Measurements from ENCODE around the gene CDH23. TPM values are rescaled to one million over a fixed set of nuclear protein-coding genes. Genes with fewer than 3 reads are reported as not detected.
A peak's percentile ranks its signal among the peaks of the same experiment; 100 is the strongest.

CDH23 gene
- polyA plus RNA-seq, 1 donor (not counting 4 experiments of a cell fraction or from before 2014, with no cell fraction given): 0.01 TPM

DNA sequence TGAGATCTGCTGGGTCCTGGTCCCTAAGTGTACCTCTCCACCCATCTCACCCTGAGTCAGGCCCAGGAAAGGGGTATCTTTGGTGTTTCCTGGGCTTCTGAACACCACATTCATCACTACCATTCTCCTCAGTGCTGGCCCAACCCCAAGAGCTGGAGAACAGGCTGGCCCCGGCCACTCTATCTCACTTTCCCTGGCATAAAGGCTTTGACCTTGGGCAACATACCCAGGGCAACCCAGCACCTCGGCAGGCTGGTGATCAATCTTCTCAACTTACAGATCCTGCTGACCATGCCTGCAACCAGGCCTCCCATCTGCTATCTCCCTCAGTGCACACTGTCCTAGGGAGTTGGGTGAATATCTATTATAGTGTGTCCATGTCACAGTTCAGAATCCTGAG lies 374.5 kb downstream of the CDH23 start:
- no peak overlapping the region for H3K4me2 ChIP-seq (ENCODE audit: control insufficient read depth, extremely low read depth, insufficient read depth, low read depth, low read length)
- TF ChIP-seq, protein P1, sequence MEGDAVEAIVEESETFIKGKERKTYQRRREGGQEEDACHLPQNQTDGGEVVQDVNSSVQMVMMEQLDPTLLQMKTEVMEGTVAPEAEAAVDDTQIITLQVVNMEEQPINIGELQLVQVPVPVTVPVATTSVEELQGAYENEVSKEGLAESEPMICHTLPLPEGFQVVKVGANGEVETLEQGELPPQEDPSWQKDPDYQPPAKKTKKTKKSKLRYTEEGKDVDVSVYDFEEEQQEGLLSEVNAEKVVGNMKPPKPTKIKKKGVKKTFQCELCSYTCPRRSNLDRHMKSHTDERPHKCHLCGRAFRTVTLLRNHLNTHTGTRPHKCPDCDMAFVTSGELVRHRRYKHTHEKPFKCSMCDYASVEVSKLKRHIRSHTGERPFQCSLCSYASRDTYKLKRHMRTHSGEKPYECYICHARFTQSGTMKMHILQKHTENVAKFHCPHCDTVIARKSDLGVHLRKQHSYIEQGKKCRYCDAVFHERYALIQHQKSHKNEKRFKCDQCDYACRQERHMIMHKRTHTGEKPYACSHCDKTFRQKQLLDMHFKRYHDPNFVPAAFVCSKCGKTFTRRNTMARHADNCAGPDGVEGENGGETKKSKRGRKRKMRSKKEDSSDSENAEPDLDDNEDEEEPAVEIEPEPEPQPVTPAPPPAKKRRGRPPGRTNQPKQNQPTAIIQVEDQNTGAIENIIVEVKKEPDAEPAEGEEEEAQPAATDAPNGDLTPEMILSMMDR (optimal IDR thresholded peaks at IDR 0.05 in 1 of 3, IDR thresholded peaks at IDR 0.05 in 1 of 3, conservative IDR thresholded peaks at IDR 0.05 in 1 of 3; ENCODE audit: extremely low read depth in 1 of 3, insufficient read depth in 2 of 3, low read length in 3 of 3): no peak
- no peak for TF ChIP-seq EZH2 (IDR thresholded peaks at IDR 0.05; ENCODE audit: low read length)
- H3K9ac ChIP-seq (ENCODE audit: control insufficient read depth, extremely low read depth, insufficient read depth, low read length): no peak overlapping the region
- no peak for DNase-seq (ENCODE audit: low read depth, low spot score)
- H3K4me1 ChIP-seq (ENCODE audit: control insufficient read depth, extremely low read depth, insufficient read depth, low read length): peaks cover 49% of the 10 kb centered on the region
- no peak overlapping the region for H3K27ac ChIP-seq (ENCODE audit: control insufficient read depth, insufficient read depth, low read length)
- H3K9me3 ChIP-seq (ENCODE audit: control insufficient read depth, low read depth, low read length): no peaks in the 10 kb centered on the region
- H3K9me1 ChIP-seq (ENCODE audit: control insufficient read depth, extremely low read depth, insufficient read depth, low read length): no peaks in the 10 kb centered on the region
- H3K4me3 ChIP-seq (ENCODE audit: control insufficient read depth in 2 of 3, extremely low read depth in 1 of 3, insufficient read depth in 2 of 3, low read depth in 1 of 3, low read length in 3 of 3): no peak overlapping the region
- H3K79me2 ChIP-seq (ENCODE audit: control insufficient read depth, insufficient read depth, low read length): peaks cover 3% of the 10 kb centered on the region
- H3K36me3 ChIP-seq (ENCODE audit: control insufficient read depth in 2 of 2, extremely low read depth in 1 of 2, insufficient read depth in 2 of 2, low read length in 2 of 2): no peaks in the 10 kb centered on the region
- no peaks in the 10 kb centered on the region for H3K27me3 ChIP-seq (ENCODE audit: control insufficient read depth, extremely low read depth, insufficient read depth, low read length)
- dilution Hi-C loops (cut with MboI; ENCODE audit: extremely low pct_ligation_motif_present, low sequenced_read_pairs): no loop called here
- no peaks in the 10 kb centered on the region for H4K20me1 ChIP-seq (ENCODE audit: control insufficient read depth, extremely low read depth, insufficient read depth, low read length)
- no peak overlapping the region for H2AFZ ChIP-seq (ENCODE audit: control insufficient read depth, low read length)
- no peak for FAIRE-seq

DNA sequence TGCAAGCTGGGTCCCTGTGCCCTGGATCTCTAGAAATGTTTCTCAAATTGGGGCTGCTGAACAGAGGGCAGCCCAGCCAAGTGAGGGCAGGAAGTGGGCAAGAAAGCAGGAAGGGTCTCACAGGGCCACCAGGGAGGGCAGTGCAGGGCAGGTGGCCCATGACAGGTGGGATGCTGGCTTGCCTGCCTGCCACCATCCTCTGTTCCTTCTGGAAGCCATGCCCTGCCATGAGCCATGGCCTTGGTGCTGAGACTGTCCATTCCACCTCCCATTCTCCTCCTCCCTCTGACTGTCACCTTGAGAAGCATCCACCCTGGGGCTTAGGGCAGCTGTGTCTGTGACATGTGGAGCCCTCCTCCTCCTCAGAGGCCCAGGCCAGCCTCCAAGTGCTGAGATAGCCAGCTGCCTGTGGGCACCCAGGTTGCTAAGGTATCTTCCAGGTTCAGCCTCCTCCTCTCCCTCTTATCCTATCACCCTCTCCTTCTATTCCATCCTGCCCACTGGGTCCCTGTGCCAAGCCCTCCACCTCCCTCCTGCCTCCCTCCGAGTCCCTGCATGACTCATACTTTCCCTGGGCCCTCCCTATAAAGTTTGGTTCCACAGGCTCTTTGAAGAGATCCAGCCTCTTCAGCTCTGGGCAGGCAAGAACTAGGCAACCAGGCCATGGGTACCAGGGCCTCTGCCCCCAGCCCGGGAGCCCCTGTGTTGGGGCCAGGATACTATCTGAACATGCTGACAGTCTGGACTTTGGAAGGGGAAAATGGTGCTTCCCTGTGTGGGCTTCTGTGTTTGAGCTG lies 375.3 kb downstream of the CDH23 start:
- Histone ChIP-seq H3K4me2 (ENCODE audit: control insufficient read depth, extremely low read depth, insufficient read depth, low read depth, low read length) (peak overlapping the region; percentile 98), H3K4me3 (ENCODE audit: control insufficient read depth in 2 of 3, extremely low read depth in 1 of 3, insufficient read depth in 2 of 3, low read depth in 1 of 3, low read length in 3 of 3) (peak overlapping the region; percentile 65 to 83 (median 73)), H3K36me3 (ENCODE audit: control insufficient read depth in 2 of 2, extremely low read depth in 1 of 2, insufficient read depth in 2 of 2, low read length in 2 of 2) (no peaks in the 10 kb centered on the region), H3K9me1 (ENCODE audit: control insufficient read depth, extremely low read depth, insufficient read depth, low read length) (no peaks in the 10 kb centered on the region), H3K4me1 (ENCODE audit: control insufficient read depth, extremely low read depth, insufficient read depth, low read length) (peaks cover 41% of the 10 kb centered on the region), H3K79me2 (ENCODE audit: control insufficient read depth, insufficient read depth, low read length) (peaks cover 3% of the 10 kb centered on the region), H3K27ac (ENCODE audit: control insufficient read depth, insufficient read depth, low read length) (no peak overlapping the region), H4K20me1 (ENCODE audit: control insufficient read depth, extremely low read depth, insufficient read depth, low read length) (no peaks in the 10 kb centered on the region), H3K9ac (ENCODE audit: control insufficient read depth, extremely low read depth, insufficient read depth, low read length) (peak overlapping the region; percentile 88), H2AFZ (ENCODE audit: control insufficient read depth, low read length) (no peak overlapping the region), H3K27me3 (ENCODE audit: control insufficient read depth, extremely low read depth, insufficient read depth, low read length) (no peaks in the 10 kb centered on the region), H3K9me3 (ENCODE audit: control insufficient read depth, low read depth, low read length) (no peaks in the 10 kb centered on the region)
- TF ChIP-seq EZH2 (IDR thresholded peaks at IDR 0.05; ENCODE audit: low read length): no peak
- TF ChIP-seq, protein P1 (optimal IDR thresholded peaks at IDR 0.05 in 1 of 3, IDR thresholded peaks at IDR 0.05 in 1 of 3, conservative IDR thresholded peaks at IDR 0.05 in 1 of 3; ENCODE audit: extremely low read depth in 1 of 3, insufficient read depth in 2 of 3, low read length in 3 of 3): no peak
- dilution Hi-C loops (cut with MboI; ENCODE audit: extremely low pct_ligation_motif_present, low sequenced_read_pairs): no loop called here
- no peak for DNase-seq (ENCODE audit: low read depth, low spot score)
- no peak for FAIRE-seq
